Liver (tissue), 9 donors: ENCODE measurements around the gene SCP2. TPM values are rescaled to one million over a fixed set of nuclear protein-coding genes. Genes with fewer than 3 reads are reported as not detected.

Source experiments
- DNase-seq: peaks from one replicate; pipeline ENCODE4 v3.0.0-alpha.2; 2017; ENCODE audit warnings: low spot score
- H3K27ac ChIP-seq, 2 donors: one replicate each; pipeline ENCODE4 v1.7.0; 2013; ENCODE audit warnings: inconsistent platforms in 2 of 2, low read length in 2 of 2, control low read depth in 1 of 2, low read depth in 1 of 2, mild to moderate bottlenecking in 1 of 2
- H3K27me3 ChIP-seq, 4 donors: one replicate each; pipeline versions ENCODE4 v1.6.1 to v1.7.0; 2013; ENCODE audit warnings: low read length in 3 of 4, inconsistent platforms in 1 of 4, mild to moderate bottlenecking in 1 of 4, moderate library complexity in 1 of 4; ENCODE audit not compliant: control insufficient read depth in 4 of 4, insufficient read depth in 4 of 4
- H3K36me3 ChIP-seq, 4 donors: one replicate each; pipeline versions ENCODE4 v1.6.1 to v1.7.0; 2013; ENCODE audit warnings: low read length in 3 of 4, mild to moderate bottlenecking in 3 of 4, low read depth in 1 of 4, moderate library complexity in 1 of 4; ENCODE audit not compliant: control insufficient read depth in 4 of 4, insufficient read depth in 3 of 4
- H3K4me1 ChIP-seq, 4 donors: one replicate each; pipeline versions ENCODE4 v1.6.1 to v1.7.0; 2013; ENCODE audit warnings: low read length in 3 of 4, mild to moderate bottlenecking in 3 of 4, moderate library complexity in 1 of 4; ENCODE audit not compliant: control insufficient read depth in 4 of 4, insufficient read depth in 4 of 4
- H3K4me3 ChIP-seq, 3 donors: one replicate each; pipeline versions ENCODE4 v1.6.1 to v1.7.0; 2013; ENCODE audit warnings: low read length in 3 of 3, control low read depth in 1 of 3, low read depth in 1 of 3, mild to moderate bottlenecking in 1 of 3
- H3K9ac ChIP-seq, 2 donors: one replicate each; pipeline ENCODE4 v1.7.0; 2013; ENCODE audit warnings: low read length in 2 of 2, mild to moderate bottlenecking in 2 of 2, moderate library complexity in 2 of 2, control low read depth in 1 of 2, low read depth in 1 of 2
- H3K9me3 ChIP-seq, 4 donors: one replicate each; pipeline versions ENCODE4 v1.6.1 to v1.7.0; 2013; ENCODE audit warnings: low read length in 3 of 4; ENCODE audit not compliant: control insufficient read depth in 4 of 4
- CTCF ChIP-seq: fragments of 150-350 bp; IDR thresholded peaks from 2 replicates; pipeline ENCODE4 v1.5.1; 2017; ENCODE audit warnings: improper control_type of control experiment, low read depth, low read length; ENCODE audit not compliant: missing input control
- EGR1 ChIP-seq, 2 donors: IDR thresholded peaks; 2 replicates each; pipeline ENCODE4 v1.6.1; 2016 to 2018; ENCODE audit warnings: antibody characterized with exemption in 2 of 2, low read depth in 2 of 2
- FOXA1 ChIP-seq: IDR thresholded peaks from 2 replicates; pipeline ENCODE4 v1.6.1; 2016; ENCODE audit warnings: antibody characterized with exemption
- GABPA ChIP-seq, 2 donors: IDR thresholded peaks in 1 of 2; conservative IDR thresholded peaks in 1 of 2; 2 replicates each; pipeline ENCODE4 v1.6.1; 2016; ENCODE audit warnings: antibody characterized with exemption in 2 of 2, mild to moderate bottlenecking in 1 of 2, moderate library complexity in 1 of 2
- HNF4A ChIP-seq, 2 donors: conservative IDR thresholded peaks; 2 replicates each; pipeline ENCODE4 v1.6.1; 2016; ENCODE audit warnings: antibody characterized with exemption in 2 of 2, mild to moderate bottlenecking in 2 of 2
- HNF4G ChIP-seq: IDR thresholded peaks from 2 replicates; pipeline ENCODE4 v1.6.1; 2016; ENCODE audit warnings: antibody characterized with exemption
- JUND ChIP-seq, 2 donors: IDR thresholded peaks; 2 replicates each; pipeline ENCODE4 v1.6.1; 2016; ENCODE audit warnings: antibody characterized with exemption in 2 of 2
- MAX ChIP-seq: IDR thresholded peaks from 2 replicates; pipeline ENCODE4 v1.6.1; 2016; ENCODE audit warnings: antibody characterized with exemption
- NR2F2 ChIP-seq: IDR thresholded peaks from 2 replicates; pipeline ENCODE4 v1.6.1; 2016; ENCODE audit warnings: antibody characterized with exemption
- RAD21 ChIP-seq, 2 donors: IDR thresholded peaks; 2 replicates each; pipeline ENCODE4 v1.6.1; 2016; ENCODE audit warnings: antibody characterized with exemption in 2 of 2, mild to moderate bottlenecking in 2 of 2
- REST ChIP-seq: IDR thresholded peaks from 2 replicates; pipeline ENCODE4 v1.6.1; 2016; ENCODE audit warnings: antibody characterized with exemption, mild to moderate bottlenecking
- RXRA ChIP-seq, 2 donors: IDR thresholded peaks; 2 replicates each; pipeline ENCODE4 v1.6.1; 2017 to 2018; ENCODE audit warnings: antibody characterized with exemption in 2 of 2, mild to moderate bottlenecking in 1 of 2
- SP1 ChIP-seq: IDR thresholded peaks from 2 replicates; pipeline ENCODE4 v1.6.1; 2018; ENCODE audit warnings: antibody characterized with exemption, mild to moderate bottlenecking
- TAF1 ChIP-seq: conservative IDR thresholded peaks from 2 replicates; pipeline ENCODE4 v1.6.1; 2016; ENCODE audit warnings: antibody characterized with exemption, mild to moderate bottlenecking
- YY1 ChIP-seq: IDR thresholded peaks from 2 replicates; pipeline ENCODE4 v1.6.1; 2016; ENCODE audit warnings: antibody characterized with exemption, mild to moderate bottlenecking
- WGBS: extraction: QIAGEN DNeasy Blood & Tissue Kit; methylation state at CpG from one replicate; pipeline ENCODE4 v1.1.7; 2013; 5-methylcytosine and 5-hydroxymethylcytosine counted together
- polyA plus RNA-seq, 2 donors: library from polyadenylated mRNA; stranded (reverse) in 1 of 2; unstranded in 1 of 2; fragments of 200-250 nt in 1 of 2; fragments of >200 nt in 1 of 2; fragmentation: Nextera tagmentation in 1 of 2; extraction: Ambion mirVana in 1 of 2; gene quantifications; one replicate each; pipeline versions ENCODE4 v1.2.1 to v1.2.3, GENCODE V29; 2013 to 2015
- total RNA-seq, 2 donors: library from RNA; depleted of rRNA; stranded (reverse); fragments of >200 nt; gene quantifications; one replicate each; pipeline ENCODE4 v1.2.3, GENCODE V29; 2014
- TF ChIP-seq, protein P1 (sequence below): IDR thresholded peaks from 2 replicates; pipeline ENCODE4 v1.6.1; 2016; ENCODE audit warnings: antibody characterized with exemption
- TF ChIP-seq, protein P2 (sequence below): IDR thresholded peaks from 2 replicates; pipeline ENCODE4 v1.6.1; 2016; ENCODE audit warnings: antibody characterized with exemption
- donor health status: healthy.
- donor health status: healthy.
- donor health status: healthy.
- donor health status: healthy.
- donor health status: healthy.

SCP2 gene
- total and polyA plus RNA-seq, 4 donors, result 122 to 811 (median 529) TPM

- WGBS, result 84% methylated on average over 17 of the region's 17 CpGs
- Histone ChIP-seq H3K36me3 (no peaks in the 10 kb centered on the region), H3K4me3 (no peak overlapping the region), H3K4me1 (no peaks in the 10 kb centered on the region), H3K9me3 (no peaks in the 10 kb centered on the region), H3K9ac (no peak overlapping the region), H3K27me3 (no peaks in the 10 kb centered on the region), H3K27ac (no peak overlapping the region)
- no peak for TF ChIP-seq CTCF
- no peak for DNase-seq
Measured at GRCh38 chr1:53083636-53084588, 156.8 kb downstream of the SCP2 start.

GRCh38 chr1:53084589-53084971 is 157.5 kb downstream of the SCP2 start:
- Histone ChIP-seq H3K4me3 (no peak overlapping the region), H3K36me3 (no peaks in the 10 kb centered on the region), H3K27ac (no peak overlapping the region), H3K27me3 (no peaks in the 10 kb centered on the region), H3K9me3 (no peaks in the 10 kb centered on the region), H3K9ac (no peak overlapping the region), H3K4me1 (peaks cover 0 to 3% (median 1%) of the 10 kb centered on the region in 4 donors)
- no peak for DNase-seq
- no peak for TF ChIP-seq FOXA1
- TF ChIP-seq SP1, result no peak
- no peak for TF ChIP-seq RXRA (IDR thresholded peaks at IDR 0.05)
- no peak for TF ChIP-seq TAF1
- 89% methylated on average over 8 of the region's 8 CpGs for WGBS

GRCh38 chr1:53085405-53085804 is 158.3 kb downstream of the SCP2 start:
- H3K4me1 ChIP-seq, result peaks cover 0 to 9% (median 4%) of the 10 kb centered on the region in 4 donors
- no peak overlapping the region for H3K4me3 ChIP-seq
- no peaks in the 10 kb centered on the region for H3K27me3 ChIP-seq
- H3K36me3 ChIP-seq, result no peaks in the 10 kb centered on the region
- DNase-seq, result no peak
- H3K27ac ChIP-seq, result no peak overlapping the region
- no peak overlapping the region for H3K9ac ChIP-seq
- H3K9me3 ChIP-seq, result no peaks in the 10 kb centered on the region
- WGBS, result 92% methylated on average over 8 of the region's 8 CpGs
- no peak for TF ChIP-seq RAD21 (IDR thresholded peaks at IDR 0.05)
- no peak for TF ChIP-seq HNF4G
- no peak for TF ChIP-seq HNF4A (conservative IDR thresholded peaks at IDR 0.05)
- TF ChIP-seq RXRA (IDR thresholded peaks at IDR 0.05), result no peak
- no peak for TF ChIP-seq YY1
- TF ChIP-seq, protein P1, sequence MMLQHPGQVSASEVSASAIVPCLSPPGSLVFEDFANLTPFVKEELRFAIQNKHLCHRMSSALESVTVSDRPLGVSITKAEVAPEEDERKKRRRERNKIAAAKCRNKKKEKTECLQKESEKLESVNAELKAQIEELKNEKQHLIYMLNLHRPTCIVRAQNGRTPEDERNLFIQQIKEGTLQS, result no peak
- no peak for TF ChIP-seq FOXA1
- TF ChIP-seq MAX, result no peak
- TF ChIP-seq JUND (IDR thresholded peaks at IDR 0.05), result no peak
- no peak for TF ChIP-seq REST
- TF ChIP-seq EGR1 (IDR thresholded peaks at IDR 0.05; ENCODE audit: low read depth in 2 of 2), result no peak
- no peak for TF ChIP-seq TAF1
- no peak for TF ChIP-seq GABPA (IDR thresholded peaks at IDR 0.05 in 1 of 2, conservative IDR thresholded peaks at IDR 0.05 in 1 of 2)
- TF ChIP-seq NR2F2, result no peak
- TF ChIP-seq, protein P2, sequence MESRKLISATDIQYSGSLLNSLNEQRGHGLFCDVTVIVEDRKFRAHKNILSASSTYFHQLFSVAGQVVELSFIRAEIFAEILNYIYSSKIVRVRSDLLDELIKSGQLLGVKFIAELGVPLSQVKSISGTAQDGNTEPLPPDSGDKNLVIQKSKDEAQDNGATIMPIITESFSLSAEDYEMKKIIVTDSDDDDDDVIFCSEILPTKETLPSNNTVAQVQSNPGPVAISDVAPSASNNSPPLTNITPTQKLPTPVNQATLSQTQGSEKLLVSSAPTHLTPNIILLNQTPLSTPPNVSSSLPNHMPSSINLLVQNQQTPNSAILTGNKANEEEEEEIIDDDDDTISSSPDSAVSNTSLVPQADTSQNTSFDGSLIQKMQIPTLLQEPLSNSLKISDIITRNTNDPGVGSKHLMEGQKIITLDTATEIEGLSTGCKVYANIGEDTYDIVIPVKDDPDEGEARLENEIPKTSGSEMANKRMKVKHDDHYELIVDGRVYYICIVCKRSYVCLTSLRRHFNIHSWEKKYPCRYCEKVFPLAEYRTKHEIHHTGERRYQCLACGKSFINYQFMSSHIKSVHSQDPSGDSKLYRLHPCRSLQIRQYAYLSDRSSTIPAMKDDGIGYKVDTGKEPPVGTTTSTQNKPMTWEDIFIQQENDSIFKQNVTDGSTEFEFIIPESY, result no peak
- no peak for TF ChIP-seq CTCF
- no peak for TF ChIP-seq SP1
